NCI-H1694 (cell line): Measurements from ENCODE around the gene CWH43.
"Not testable (repeated sequence)": the region's sequence is repeated elsewhere in the genome, so short reads cannot be mapped to it uniquely, and the experiment has no call there.

Experiments used
- DNase-seq: peaks from one replicate; lab custom pipeline; 2025; lab: John Stamatoyannopoulos, UW

The CWH43 gene

GRCh38 chr4:48976041-48976440 lies 10.0 kb upstream of the CWH43 start:
- no peak for DNase-seq

GRCh38 chr4:48979914-48980579 lies 6.0 kb upstream of the CWH43 start:
- DNase-seq, result no peak

GRCh38 chr4:48984005-48984404 lies 2.1 kb upstream of the CWH43 start:
- DNase-seq, result not testable (repeated sequence)

GRCh38 chr4:48985602-48985975 lies 486 bp upstream of the CWH43 start:
- DNase-seq, result no peak

- no peak for DNase-seq
Observed at GRCh38 chr4:48986654-48987164, 634 bp downstream of the CWH43 start.

- DNase-seq, result no peak
Observed at GRCh38 chr4:48989461-48990203, 3.6 kb downstream of the CWH43 start.

- no peak for DNase-seq
Observed at GRCh38 chr4:48991357-48991756, 5.3 kb downstream of the CWH43 start.

- DNase-seq, result no peak
Observed at GRCh38 chr4:48997962-48998361, 11.9 kb downstream of the CWH43 start.

GRCh38 chr4:48998440-48998839 lies 12.4 kb downstream of the CWH43 start:
- DNase-seq, result no peak

GRCh38 chr4:49000806-49001205 lies 14.7 kb downstream of the CWH43 start:
- no peak for DNase-seq

GRCh38 chr4:49002931-49003330 lies 16.9 kb downstream of the CWH43 start:
- DNase-seq, result no peak

GRCh38 chr4:49018718-49019295 lies 32.7 kb downstream of the CWH43 start:
- DNase-seq, result no peak

- DNase-seq, result no peak
Observed at GRCh38 chr4:49032440-49033161, 46.5 kb downstream of the CWH43 start.

- DNase-seq, result no peak
Observed at GRCh38 chr4:49036528-49036927, 50.5 kb downstream of the CWH43 start.

- no peak for DNase-seq
Observed at GRCh38 chr4:49044270-49044669, 58.2 kb downstream of the CWH43 start.

GRCh38 chr4:49058306-49058705 lies 72.2 kb downstream of the CWH43 start:
- no peak for DNase-seq

- DNase-seq, result no peak
Observed at GRCh38 chr4:49063670-49064069, 77.6 kb downstream of the CWH43 start.

- not testable (repeated sequence) for DNase-seq
Observed at GRCh38 chr4:49072196-49072595, 86.1 kb downstream of the CWH43 start.

- not testable (repeated sequence) for DNase-seq
Observed at GRCh38 chr4:49091883-49092282, 105.8 kb downstream of the CWH43 start.

- DNase-seq, result not testable (repeated sequence)
Observed at GRCh38 chr4:49092608-49093135, 106.6 kb downstream of the CWH43 start.

- DNase-seq, result not testable (repeated sequence)
Observed at GRCh38 chr4:49096215-49096614, 110.1 kb downstream of the CWH43 start.

GRCh38 chr4:49096627-49097026 lies 110.6 kb downstream of the CWH43 start:
- not testable (repeated sequence) for DNase-seq
